Measurements from ENCODE around the gene SCOC.

GRCh38 chr4:140395668-140396067 is 22.2 kb downstream of the SCOC start:
- TF ChIP-seq POLR2A (IDR thresholded peaks at IDR 0.05; ENCODE audit: low read length) (no peak), GATA1 (IDR thresholded peaks at IDR 0.05; ENCODE audit: low read depth, low read length) (no peak)
